ENCODE measurements around the gene FLOT1.

- TF ChIP-seq EZH2 (IDR thresholded peaks at IDR 0.05) (no peak), POLR2AphosphoS5 (IDR thresholded peaks at IDR 0.05; ENCODE audit: borderline replicate concordance, low read depth, low read length) (no peak)
Measured at GRCh38 chr6:30778001-30778635, 35.6 kb upstream of the FLOT1 start.

Measured in SK-N-MC (cell line).